ENCODE data around the gene TBPL2. TPM values are rescaled to one million over a fixed set of nuclear protein-coding genes. Genes with fewer than 3 reads are reported as not detected.
"Not testable (repeated sequence)": the region's sequence is repeated elsewhere in the genome, so short reads cannot be mapped to it uniquely, and the experiment has no call there.

Gene TBPL2
- not detected in 2 replicates for total RNA-seq

GRCh38 chr14:55440385-55440784 is at the start of gene TBPL2:
TBPL2 (minus strand) TSS chr14:55440616; CDS start chr14:55440449, 167 bp downstream.
- TF ChIP-seq CTCF (IDR thresholded peaks at IDR 0.05; ENCODE audit: insufficient read depth, low read length, severe bottlenecking), result no peak
- DNase-seq (ENCODE audit: low read depth), result no peak
- FAIRE-seq, result no peak
- Histone ChIP-seq H3K27me3 (ENCODE audit: control insufficient read depth, insufficient read depth, low read length) (no peaks in the 10 kb centered on the region), H3K4me3 (ENCODE audit: low read depth, low read length) (no peak within 1 kb of the TSS), H3K36me3 (ENCODE audit: control insufficient read depth, insufficient read depth, low read length) (no peaks in the 10 kb centered on the region)

GRCh38 chr14:55488204-55488603 is 47.8 kb upstream of the TBPL2 start:
- Histone ChIP-seq H3K36me3 (ENCODE audit: control insufficient read depth, insufficient read depth, low read length) (no peaks in the 10 kb centered on the region), H3K27me3 (ENCODE audit: control insufficient read depth, insufficient read depth, low read length) (no peaks in the 10 kb centered on the region), H3K4me3 (ENCODE audit: low read depth, low read length) (no peak overlapping the region)
- FAIRE-seq (no peak), DNase-seq (ENCODE audit: low read depth) (no peak)
- no peak for TF ChIP-seq CTCF (IDR thresholded peaks at IDR 0.05; ENCODE audit: insufficient read depth, low read length, severe bottlenecking)

DNA sequence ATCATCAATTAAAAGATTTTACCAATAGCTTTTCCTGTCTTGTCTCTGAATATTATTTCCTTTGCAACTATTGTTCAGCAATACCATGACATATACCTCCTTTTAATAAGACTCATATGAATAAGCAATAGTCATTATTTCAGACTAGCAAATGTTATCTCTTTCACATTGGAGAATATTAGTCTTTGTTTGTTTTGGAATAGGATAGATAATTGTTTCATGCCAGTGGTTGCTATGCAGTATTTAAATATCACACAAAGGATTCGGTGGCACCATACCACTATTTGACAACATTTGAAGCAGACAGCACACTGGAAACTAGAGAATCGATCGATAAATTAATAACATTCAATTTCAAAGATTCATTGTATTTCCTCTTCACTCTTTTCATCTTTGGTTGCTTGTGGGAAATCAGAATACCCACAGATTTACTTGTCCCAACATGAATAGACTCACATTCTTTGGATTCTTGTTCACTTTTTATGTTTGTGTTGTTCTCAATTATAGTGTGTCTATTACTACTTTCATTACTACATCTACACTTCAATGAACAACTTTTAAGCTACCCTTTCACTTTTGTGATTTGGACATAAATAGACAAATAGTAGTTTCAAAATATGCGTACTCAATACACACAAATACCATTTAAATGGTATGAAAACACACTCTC is 42.7 kb upstream of the TBPL2 start:
- FAIRE-seq (no peak), DNase-seq (ENCODE audit: low read depth) (peak; percentile 56)
- no peak for TF ChIP-seq CTCF (IDR thresholded peaks at IDR 0.05; ENCODE audit: insufficient read depth, low read length, severe bottlenecking)
- Histone ChIP-seq H3K36me3 (ENCODE audit: control insufficient read depth, insufficient read depth, low read length) (no peaks in the 10 kb centered on the region), H3K27me3 (ENCODE audit: control insufficient read depth, insufficient read depth, low read length) (no peaks in the 10 kb centered on the region), H3K4me3 (ENCODE audit: low read depth, low read length) (no peak overlapping the region)

DNA sequence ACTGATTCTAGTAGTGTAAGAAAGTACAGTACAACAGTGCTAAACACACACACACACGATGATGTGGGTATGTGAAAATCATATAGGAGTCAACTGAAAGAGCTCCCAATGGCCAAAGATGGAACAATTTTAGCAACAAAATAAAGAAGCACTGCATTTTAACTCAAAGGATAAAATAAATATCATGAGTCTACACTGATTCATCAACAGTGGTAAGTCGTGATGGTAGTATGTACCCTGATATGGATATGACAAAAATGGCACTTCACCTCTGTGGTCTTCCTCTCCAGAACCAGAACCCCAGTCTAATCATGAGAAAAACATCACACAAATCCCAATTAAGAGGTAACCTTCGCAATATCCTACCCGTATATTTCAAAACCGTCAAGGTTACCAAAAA is 41.4 kb upstream of the TBPL2 start:
- DNase-seq (ENCODE audit: low read depth), result no peak
- Histone ChIP-seq H3K27me3 (ENCODE audit: control insufficient read depth, insufficient read depth, low read length) (no peaks in the 10 kb centered on the region), H3K4me3 (ENCODE audit: low read depth, low read length) (no peak overlapping the region), H3K36me3 (ENCODE audit: control insufficient read depth, insufficient read depth, low read length) (no peaks in the 10 kb centered on the region)
- no peak for FAIRE-seq
- TF ChIP-seq CTCF (IDR thresholded peaks at IDR 0.05; ENCODE audit: insufficient read depth, low read length, severe bottlenecking), result no peak

DNA sequence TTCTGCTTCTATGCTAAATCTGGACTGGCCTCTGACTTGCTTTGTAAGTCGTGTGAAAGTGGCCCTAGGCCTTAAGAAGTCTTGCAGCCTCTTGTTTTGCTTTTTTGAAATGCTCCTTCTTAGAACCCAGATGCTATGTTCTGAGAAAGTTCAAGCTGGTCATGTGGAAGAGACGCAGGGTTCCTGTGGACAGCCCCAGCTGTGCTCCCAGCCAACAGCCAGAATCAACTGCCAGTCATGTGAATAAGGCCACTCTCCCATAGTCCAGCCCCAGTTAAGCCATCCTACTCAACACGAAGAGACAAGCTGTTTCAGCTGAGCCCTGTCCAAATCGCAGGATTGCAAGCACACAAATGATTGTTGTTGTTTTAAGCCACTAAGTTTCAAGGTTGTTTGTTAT is 37.3 kb upstream of the TBPL2 start:
- no peaks in the 10 kb centered on the region for H3K27me3 ChIP-seq (ENCODE audit: control insufficient read depth, insufficient read depth, low read length)
- no peak overlapping the region for H3K4me3 ChIP-seq (ENCODE audit: low read depth, low read length)
- DNase-seq (ENCODE audit: low read depth) (no peak), FAIRE-seq (no peak)
- no peak for TF ChIP-seq CTCF (IDR thresholded peaks at IDR 0.05; ENCODE audit: insufficient read depth, low read length, severe bottlenecking)
- no peaks in the 10 kb centered on the region for H3K36me3 ChIP-seq (ENCODE audit: control insufficient read depth, insufficient read depth, low read length)

- H3K27me3 ChIP-seq (ENCODE audit: control insufficient read depth, insufficient read depth, low read length); DNase-seq (ENCODE audit: low read depth); H3K36me3 ChIP-seq (ENCODE audit: control insufficient read depth, insufficient read depth, low read length); FAIRE-seq; H3K4me3 ChIP-seq (ENCODE audit: low read depth, low read length): not testable (repeated sequence)
These were observed 36.0 kb upstream of the TBPL2 start for GRCh38 chr14:55476448-55476847.
